GM21423 (cell line): ENCODE data around the gene HOXB8.

Experiments
- ATAC-seq: cut with Tn5 transposase; IDR thresholded peaks from one replicate; pipeline ENCODE4 v1.9.1; 2021; ENCODE audit warnings: mild to moderate bottlenecking, moderate library complexity; ENCODE audit not compliant: unreplicated experiment

The HOXB8 gene

GRCh38 chr17:48611213-48611612, 3.9 kb downstream of the HOXB8 start:
- ATAC-seq: no peak

GRCh38 chr17:48610282-48611211, 4.5 kb downstream of the HOXB8 start, which contains the start of gene HOXB7:
Gene HOXB7, minus strand, starts transcription at chr17:48611017. Its CDS starts 99 bp downstream, at chr17:48610918.
- no peak for ATAC-seq

GRCh38 chr17:48609759-48610281, 5.3 kb downstream of the HOXB8 start:
- no peak for ATAC-seq

GRCh38 chr17:48609033-48609432, 6.1 kb downstream of the HOXB8 start:
- ATAC-seq: no peak

- ATAC-seq: no peak
Observed at GRCh38 chr17:48608494-48608834, 6.6 kb downstream of the HOXB8 start.

- no peak for ATAC-seq
Observed at GRCh38 chr17:48606892-48607614, 8.0 kb downstream of the HOXB8 start.

- ATAC-seq: no peak
Observed at GRCh38 chr17:48605991-48606891, 8.9 kb downstream of the HOXB8 start.

GRCh38 chr17:48605409-48605919, 9.6 kb downstream of the HOXB8 start:
- no peak for ATAC-seq

GRCh38 chr17:48604770-48605329, 10.2 kb downstream of the HOXB8 start, which contains the start of gene HOXB6:
Gene HOXB6, minus strand, starts transcription at chr17:48604986. Its CDS starts 6,836 bp downstream, at chr17:48598150.
- ATAC-seq: no peak

- no peak for ATAC-seq
Observed at GRCh38 chr17:48603959-48604769, 10.9 kb downstream of the HOXB8 start.

- ATAC-seq: no peak
Observed at GRCh38 chr17:48601539-48602425, 13.3 kb downstream of the HOXB8 start.

GRCh38 chr17:48601207-48601538, 13.9 kb downstream of the HOXB8 start:
- no peak for ATAC-seq

- no peak for ATAC-seq
Observed at GRCh38 chr17:48600244-48601098, 14.6 kb downstream of the HOXB8 start.

GRCh38 chr17:48599354-48599753, 15.7 kb downstream of the HOXB8 start:
- ATAC-seq: no peak

- no peak for ATAC-seq
Observed at GRCh38 chr17:48598736-48599135, 16.4 kb downstream of the HOXB8 start.

- no peak for ATAC-seq
Observed at GRCh38 chr17:48597778-48598631, 17.1 kb downstream of the HOXB8 start.

- no peak for ATAC-seq
Observed at GRCh38 chr17:48597528-48597777, 17.6 kb downstream of the HOXB8 start.
